AG10803 (cell line): ENCODE measurements around the gene P2RX2.

ENCODE experiments used
- DNase-seq: peaks from one replicate; pipeline ENCODE4 v3.0.0; 2010; ENCODE audit warnings: low read depth
- H3K4me3 ChIP-seq: 2 replicates; pipeline ENCODE4 v1.5.1; 2011; ENCODE audit warnings: mild to moderate bottlenecking, low read length, control low read depth
- CTCF ChIP-seq: conservative IDR thresholded peaks from 2 replicates; pipeline ENCODE4 v1.5.1; 2011; ENCODE audit warnings: mild to moderate bottlenecking, low read length, control low read depth, inconsistent platforms

Gene P2RX2

GRCh38 chr12:132618683-132619043 lies at the start of gene P2RX2:
P2RX2 (plus strand) TSS chr12:132618776; CDS start chr12:132618817, 41 bp downstream.
- TF ChIP-seq CTCF = no peak
- DNase-seq = no peak
- H3K4me3 ChIP-seq = no peak within 1 kb of the TSS

- H3K4me3 ChIP-seq = no peak overlapping the region
- DNase-seq = no peak
- no peak for TF ChIP-seq CTCF
These were observed 49.6 kb upstream of the P2RX2 start for GRCh38 chr12:132568826-132569480.

GRCh38 chr12:132569856-132570480 lies 48.6 kb upstream of the P2RX2 start:
- no peak overlapping the region for H3K4me3 ChIP-seq
- TF ChIP-seq CTCF = no peak
- no peak for DNase-seq

GRCh38 chr12:132570635-132571034 lies 47.9 kb upstream of the P2RX2 start:
- H3K4me3 ChIP-seq = no peak overlapping the region
- TF ChIP-seq CTCF = no peak
- no peak for DNase-seq

- DNase-seq = no peak
- TF ChIP-seq CTCF = no peak
- no peak overlapping the region for H3K4me3 ChIP-seq
These were observed 47.5 kb upstream of the P2RX2 start for GRCh38 chr12:132571051-132571450.

- no peak for TF ChIP-seq CTCF
- H3K4me3 ChIP-seq = no peak overlapping the region
- no peak for DNase-seq
These were observed 47.0 kb upstream of the P2RX2 start for GRCh38 chr12:132571598-132571997.

- H3K4me3 ChIP-seq = no peak overlapping the region
- TF ChIP-seq CTCF = no peak
- DNase-seq = no peak
These were observed 46.5 kb upstream of the P2RX2 start for GRCh38 chr12:132572106-132572505.
